ENCODE measurements around the gene ECHDC3.

GRCh38 chr10:11799736-11800080, 57.5 kb downstream of the ECHDC3 start:
- TF ChIP-seq POLR2A (IDR thresholded peaks at IDR 0.05; ENCODE audit: borderline replicate concordance, extremely low read depth, insufficient read depth, insufficient read length) (no peak), REST (IDR thresholded peaks at IDR 0.05; ENCODE audit: low read depth) (no peak), POLR2AphosphoS5 (IDR thresholded peaks at IDR 0.05; ENCODE audit: low read depth, low read length) (no peak), JUND (IDR thresholded peaks at IDR 0.05) (no peak), ATF3 (IDR thresholded peaks at IDR 0.05) (no peak), CEBPB (IDR thresholded peaks at IDR 0.05; ENCODE audit: low read depth) (no peak)
- TF ChIP-seq, protein P1, sequence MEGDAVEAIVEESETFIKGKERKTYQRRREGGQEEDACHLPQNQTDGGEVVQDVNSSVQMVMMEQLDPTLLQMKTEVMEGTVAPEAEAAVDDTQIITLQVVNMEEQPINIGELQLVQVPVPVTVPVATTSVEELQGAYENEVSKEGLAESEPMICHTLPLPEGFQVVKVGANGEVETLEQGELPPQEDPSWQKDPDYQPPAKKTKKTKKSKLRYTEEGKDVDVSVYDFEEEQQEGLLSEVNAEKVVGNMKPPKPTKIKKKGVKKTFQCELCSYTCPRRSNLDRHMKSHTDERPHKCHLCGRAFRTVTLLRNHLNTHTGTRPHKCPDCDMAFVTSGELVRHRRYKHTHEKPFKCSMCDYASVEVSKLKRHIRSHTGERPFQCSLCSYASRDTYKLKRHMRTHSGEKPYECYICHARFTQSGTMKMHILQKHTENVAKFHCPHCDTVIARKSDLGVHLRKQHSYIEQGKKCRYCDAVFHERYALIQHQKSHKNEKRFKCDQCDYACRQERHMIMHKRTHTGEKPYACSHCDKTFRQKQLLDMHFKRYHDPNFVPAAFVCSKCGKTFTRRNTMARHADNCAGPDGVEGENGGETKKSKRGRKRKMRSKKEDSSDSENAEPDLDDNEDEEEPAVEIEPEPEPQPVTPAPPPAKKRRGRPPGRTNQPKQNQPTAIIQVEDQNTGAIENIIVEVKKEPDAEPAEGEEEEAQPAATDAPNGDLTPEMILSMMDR (IDR thresholded peaks at IDR 0.05 in 2 of 3, conservative IDR thresholded peaks at IDR 0.05 in 1 of 3; ENCODE audit: borderline replicate concordance in 1 of 3, insufficient read depth in 1 of 3, low read depth in 2 of 3, low read length in 2 of 3), result no peak
